GM18870 (cell line): Measurements from ENCODE around the gene SNN.

ENCODE experiments used
- ATAC-seq: cut with Tn5 transposase; IDR thresholded peaks from one replicate; pipeline ENCODE4 v1.9.1; 2021; ENCODE audit warnings: moderate library complexity; ENCODE audit not compliant: unreplicated experiment

Gene SNN

GRCh38 chr16:11667824-11668622, at the start of gene SNN:
TSS of gene SNN (plus strand) at chr16:11668455. CDS start at chr16:11676060, 7,605 bp downstream.
- no peak for ATAC-seq

- peak; percentile 53 for ATAC-seq
Measured at GRCh38 chr16:11619327-11619851, 48.9 kb upstream of the SNN start.

GRCh38 chr16:11620243-11621003, 47.8 kb upstream of the SNN start:
- ATAC-seq: no peak

GRCh38 chr16:11621539-11621919, 46.7 kb upstream of the SNN start:
- no peak for ATAC-seq

GRCh38 chr16:11621920-11622651, 46.2 kb upstream of the SNN start:
- ATAC-seq: no peak

GRCh38 chr16:11624205-11624604, 44.0 kb upstream of the SNN start:
- no peak for ATAC-seq

- no peak for ATAC-seq
Measured at GRCh38 chr16:11624636-11625607, 43.3 kb upstream of the SNN start.

- no peak for ATAC-seq
Measured at GRCh38 chr16:11625769-11626168, 42.5 kb upstream of the SNN start.

- ATAC-seq: no peak
Measured at GRCh38 chr16:11626657-11627291, 41.5 kb upstream of the SNN start.

GRCh38 chr16:11627292-11627663, 41.0 kb upstream of the SNN start:
- no peak for ATAC-seq

- no peak for ATAC-seq
Measured at GRCh38 chr16:11627822-11628457, 40.3 kb upstream of the SNN start.

GRCh38 chr16:11629071-11630030, 38.9 kb upstream of the SNN start:
- no peak for ATAC-seq

GRCh38 chr16:11630046-11630767, 38.0 kb upstream of the SNN start:
- ATAC-seq: no peak

- no peak for ATAC-seq
Measured at GRCh38 chr16:11630768-11631056, 37.5 kb upstream of the SNN start.

GRCh38 chr16:11631214-11631613, 37.0 kb upstream of the SNN start:
- ATAC-seq: no peak

- no peak for ATAC-seq
Measured at GRCh38 chr16:11632455-11632939, 35.8 kb upstream of the SNN start.

GRCh38 chr16:11633113-11633512, 35.1 kb upstream of the SNN start:
- no peak for ATAC-seq

GRCh38 chr16:11634312-11634711, 33.9 kb upstream of the SNN start:
- ATAC-seq: no peak
